HG03060 (cell line): ENCODE results near the gene KBTBD13.

ENCODE experiments used
- ATAC-seq: cut with Tn5 transposase; IDR thresholded peaks from one replicate; pipeline ENCODE4 v1.9.1; 2021; ENCODE audit warnings: low read depth, moderate number of reproducible peaks; ENCODE audit not compliant: unreplicated experiment

Gene KBTBD13

GRCh38 chr15:65050270-65050669 is 26.3 kb upstream of the KBTBD13 start:
- ATAC-seq, result no peak

- no peak for ATAC-seq
Measured at GRCh38 chr15:65051266-65051665, 25.3 kb upstream of the KBTBD13 start.

- ATAC-seq, result no peak
Measured at GRCh38 chr15:65052956-65053355, 23.6 kb upstream of the KBTBD13 start.

- no peak for ATAC-seq
Measured at GRCh38 chr15:65054333-65055200, 22.0 kb upstream of the KBTBD13 start.

- no peak for ATAC-seq
Measured at GRCh38 chr15:65055201-65055870, 21.2 kb upstream of the KBTBD13 start.

- ATAC-seq, result no peak
Measured at GRCh38 chr15:65056106-65056505, 20.4 kb upstream of the KBTBD13 start.

- no peak for ATAC-seq
Measured at GRCh38 chr15:65056868-65057548, 19.5 kb upstream of the KBTBD13 start.

GRCh38 chr15:65057549-65057940 is 19.0 kb upstream of the KBTBD13 start:
- ATAC-seq, result no peak

- ATAC-seq, result no peak
Measured at GRCh38 chr15:65058394-65059368, 17.9 kb upstream of the KBTBD13 start.

GRCh38 chr15:65059369-65059750 is 17.2 kb upstream of the KBTBD13 start:
- no peak for ATAC-seq

- ATAC-seq, result no peak
Measured at GRCh38 chr15:65059931-65060596, 16.5 kb upstream of the KBTBD13 start.

GRCh38 chr15:65060641-65061397 is 15.7 kb upstream of the KBTBD13 start:
- ATAC-seq, result no peak

- no peak for ATAC-seq
Measured at GRCh38 chr15:65062061-65062460, 14.5 kb upstream of the KBTBD13 start.

GRCh38 chr15:65062726-65063125 is 13.8 kb upstream of the KBTBD13 start:
- ATAC-seq, result no peak

- no peak for ATAC-seq
Measured at GRCh38 chr15:65066001-65066634, 10.4 kb upstream of the KBTBD13 start.

GRCh38 chr15:65066635-65067316 is 9.8 kb upstream of the KBTBD13 start:
- ATAC-seq, result no peak

GRCh38 chr15:65067317-65067644 is 9.3 kb upstream of the KBTBD13 start:
- no peak for ATAC-seq
